CD4-positive, alpha-beta T cell (primary cell): ENCODE measurements around the gene CYP2J2. TPM values are rescaled to one million over a fixed set of nuclear protein-coding genes. Genes with fewer than 3 reads are reported as not detected.

Experiments
- ATAC-seq: fragments of 200-7000 bp; cut with Tn5 transposase; one replicate; pipeline ENCODE4 v1.10.0; 2022; ENCODE audit warnings: mild to moderate bottlenecking; ENCODE audit not compliant: poor library complexity
- CTCF ChIA-PET: fragments of 350-600 bp; sonication (Branson Sonifier 250); formaldehyde crosslinking; loops from one replicate; lab custom pipeline; 2021; ENCODE audit warnings: antibody characterized with exemption, inconsistent platforms; lab: Charles Lee
- POLR2A ChIA-PET: fragments of 350-600 bp; sonication (Branson Sonifier 250); formaldehyde crosslinking; loops from one replicate; lab custom pipeline; 2021; ENCODE audit warnings: antibody characterized with exemption, inconsistent platforms; lab: Charles Lee
- DNase-seq, 14 experiments: peaks; one replicate each; pipeline ENCODE4 v3.0.0-alpha.2; 2013 to 2020; ENCODE audit warnings: mixed read lengths in 2 of 14
- H3K27ac ChIP-seq, 2 donors: one replicate each; pipeline versions ENCODE4 v1.5.1 to v1.7.0; 2013; ENCODE audit warnings: low read length in 2 of 2, low read depth in 1 of 2, mild to moderate bottlenecking in 1 of 2
- H3K27me3 ChIP-seq, 2 experiments: 1 replicate in 1 of 2; 2 replicates in 1 of 2; pipeline versions ENCODE4 v1.6.1 to v1.7.0; 2013; ENCODE audit warnings: low read length in 2 of 2, control low read depth in 1 of 2, mild to moderate bottlenecking in 1 of 2, moderate library complexity in 1 of 2; ENCODE audit not compliant: insufficient read depth in 2 of 2, control insufficient read depth in 1 of 2
- H3K36me3 ChIP-seq: one replicate; pipeline ENCODE4 v1.6.1; 2013; ENCODE audit warnings: low read length, control low read depth; ENCODE audit not compliant: insufficient read depth
- H3K4me1 ChIP-seq: one replicate; pipeline ENCODE4 v1.6.1; 2013; ENCODE audit warnings: low read length, control low read depth; ENCODE audit not compliant: insufficient read depth
- H3K4me3 ChIP-seq: one replicate; pipeline ENCODE4 v1.5.1; 2013; ENCODE audit warnings: mild to moderate bottlenecking, low read length, moderate library complexity
- H3K9me3 ChIP-seq, 2 experiments: 1 replicate in 1 of 2; 2 replicates in 1 of 2; pipeline versions ENCODE4 v1.6.1 to v1.7.0; 2013; ENCODE audit warnings: low read length in 2 of 2, mild to moderate bottlenecking in 2 of 2, control low read depth in 1 of 2, moderate library complexity in 1 of 2; ENCODE audit not compliant: control insufficient read depth in 1 of 2, insufficient read depth in 1 of 2
- H3K27ac Mint-ChIP-seq: one replicate; pipeline ENCODE4 v1.8.0; 2020; ENCODE audit warnings: mixed read lengths
- H3K27me3 Mint-ChIP-seq: one replicate; pipeline ENCODE4 v1.8.0; 2021; ENCODE audit warnings: mixed read lengths
- H3K36me3 Mint-ChIP-seq: one replicate; pipeline ENCODE4 v1.8.0; 2021; ENCODE audit warnings: low read depth, mixed read lengths
- H3K4me1 Mint-ChIP-seq: one replicate; pipeline ENCODE4 v1.8.0; 2021; ENCODE audit warnings: low read depth, mixed read lengths
- H3K4me3 Mint-ChIP-seq: one replicate; pipeline ENCODE4 v1.8.0; 2020; ENCODE audit warnings: mild to moderate bottlenecking, mixed read lengths
- H3K9me3 Mint-ChIP-seq: one replicate; pipeline ENCODE4 v1.8.0; 2020; ENCODE audit warnings: mixed read lengths
- intact Hi-C, 2 experiments: fragments of 100-400 bp; cut with DNase I in 1 of 2; cut with micrococcal nuclease in 1 of 2; formaldehyde crosslinking; loops; one replicate each; pipeline versions ENCODE4 v1.15.1 to v1.9.0; 2023 to 2025; cut with DNase I, micrococcal nuclease
- total RNA-seq, 174 experiments: library from RNA in 2 of 174; stranded (reverse) in 2 of 174; gene quantifications; one replicate each; pipeline ENCODE4 v1.2.3 and lab custom pipeline; 2021 to 2026
- TF ChIP-seq, protein P1 (sequence below): fragments of 200-600 bp; IDR thresholded peaks from one replicate; pipeline ENCODE4 v1.8.0; 2022; ENCODE audit warnings: antibody characterized with exemption, mild to moderate bottlenecking

Gene CYP2J2
- total RNA-seq, 2 experiments from 2014 or later = 0.28 to 0.33 TPM

DNA sequence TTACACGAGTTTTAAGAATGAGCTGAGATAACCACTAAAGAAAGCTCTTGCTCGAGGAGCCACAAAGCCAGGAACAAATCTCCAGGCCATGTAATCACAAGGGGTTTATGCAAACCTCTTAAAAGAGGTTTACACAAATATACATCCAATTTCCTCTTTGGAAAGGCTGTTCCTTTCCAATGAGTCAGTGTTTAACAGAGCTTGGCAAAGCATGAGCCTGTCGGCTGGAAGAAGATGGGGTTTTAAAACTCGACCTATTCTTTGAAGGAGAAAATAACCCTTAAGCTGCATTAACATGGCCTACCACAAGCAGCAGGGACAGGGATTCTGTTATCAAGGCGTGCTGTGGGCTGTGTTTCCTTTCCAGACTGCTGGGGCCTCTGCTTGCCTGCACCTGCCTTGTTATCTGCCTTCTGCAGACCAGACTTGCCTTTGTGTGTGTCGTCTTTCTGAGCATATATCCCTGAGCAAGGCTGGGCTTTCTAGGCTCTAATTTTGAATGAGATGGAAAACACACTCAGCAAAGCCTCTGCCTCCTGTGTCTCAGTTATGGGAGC is 40.6 kb upstream of the CYP2J2 start:
- H3K9me3 Mint-ChIP-seq = no peaks in the 10 kb centered on the region
- TF ChIP-seq, protein P1, sequence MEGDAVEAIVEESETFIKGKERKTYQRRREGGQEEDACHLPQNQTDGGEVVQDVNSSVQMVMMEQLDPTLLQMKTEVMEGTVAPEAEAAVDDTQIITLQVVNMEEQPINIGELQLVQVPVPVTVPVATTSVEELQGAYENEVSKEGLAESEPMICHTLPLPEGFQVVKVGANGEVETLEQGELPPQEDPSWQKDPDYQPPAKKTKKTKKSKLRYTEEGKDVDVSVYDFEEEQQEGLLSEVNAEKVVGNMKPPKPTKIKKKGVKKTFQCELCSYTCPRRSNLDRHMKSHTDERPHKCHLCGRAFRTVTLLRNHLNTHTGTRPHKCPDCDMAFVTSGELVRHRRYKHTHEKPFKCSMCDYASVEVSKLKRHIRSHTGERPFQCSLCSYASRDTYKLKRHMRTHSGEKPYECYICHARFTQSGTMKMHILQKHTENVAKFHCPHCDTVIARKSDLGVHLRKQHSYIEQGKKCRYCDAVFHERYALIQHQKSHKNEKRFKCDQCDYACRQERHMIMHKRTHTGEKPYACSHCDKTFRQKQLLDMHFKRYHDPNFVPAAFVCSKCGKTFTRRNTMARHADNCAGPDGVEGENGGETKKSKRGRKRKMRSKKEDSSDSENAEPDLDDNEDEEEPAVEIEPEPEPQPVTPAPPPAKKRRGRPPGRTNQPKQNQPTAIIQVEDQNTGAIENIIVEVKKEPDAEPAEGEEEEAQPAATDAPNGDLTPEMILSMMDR = no peak
- no peak overlapping the region for H3K4me3 ChIP-seq
- POLR2A ChIA-PET = no interaction called here
- CTCF ChIA-PET = interaction anchor here (1.1 kb wide), 1 partner anchor 20 kb away, joined by 3 read pairs; no protein-coding TSS in a partner anchor
- H3K4me3 Mint-ChIP-seq = no peak overlapping the region
- H3K4me1 Mint-ChIP-seq = peaks cover 7% of the 10 kb centered on the region
- no peak overlapping the region for H3K27ac ChIP-seq
- H3K27me3 Mint-ChIP-seq = peaks cover 7% of the 10 kb centered on the region
- DNase-seq (no peak), ATAC-seq (no peak)
- H3K36me3 Mint-ChIP-seq = no peaks in the 10 kb centered on the region
- peaks cover 5% of the 10 kb centered on the region for H3K4me1 ChIP-seq
- no peaks in the 10 kb centered on the region for H3K36me3 ChIP-seq
- H3K9me3 ChIP-seq = no peaks in the 10 kb centered on the region
- intact Hi-C loops = no loop called here
- no peaks in the 10 kb centered on the region for H3K27me3 ChIP-seq
- no peak overlapping the region for H3K27ac Mint-ChIP-seq

GRCh38 chr1:59952065-59952464 is 25.5 kb upstream of the CYP2J2 start:
- no peaks in the 10 kb centered on the region for H3K9me3 Mint-ChIP-seq
- ChIA-PET POLR2A (no interaction called here), CTCF (no interaction called here)

GRCh38 chr1:59949648-59950047 is 23.1 kb upstream of the CYP2J2 start:
- TF ChIP-seq, protein P1 = no peak
- Histone ChIP-seq H3K9me3 (no peaks in the 10 kb centered on the region), H3K4me1 (no peaks in the 10 kb centered on the region), H3K27ac (no peak overlapping the region), H3K27me3 (no peaks in the 10 kb centered on the region), H3K4me3 (no peak overlapping the region), H3K36me3 (no peaks in the 10 kb centered on the region)
- Mint-ChIP-seq H3K36me3 (no peaks in the 10 kb centered on the region), H3K9me3 (no peaks in the 10 kb centered on the region), H3K4me1 (no peaks in the 10 kb centered on the region), H3K27me3 (no peaks in the 10 kb centered on the region), H3K27ac (no peak overlapping the region), H3K4me3 (no peak overlapping the region)
- CTCF ChIA-PET = interaction anchor here (0.6 kb wide), 1 partner anchor 1958 kb away, joined by 3 read pairs; no protein-coding TSS in a partner anchor
- intact Hi-C loops = loop anchor here (5.0 kb wide), 3 partner anchors 47 to 1212 kb away; no protein-coding TSS in a partner anchor
- ATAC-seq (no peak), DNase-seq (no peak)
- POLR2A ChIA-PET = no interaction called here

More at GRCh38 chr1:59952065-59952464, 25.5 kb upstream of the CYP2J2 start:
- Histone ChIP-seq H3K9me3 (no peaks in the 10 kb centered on the region), H3K36me3 (no peaks in the 10 kb centered on the region), H3K27ac (no peak overlapping the region), H3K4me3 (no peak overlapping the region), H3K27me3 (no peaks in the 10 kb centered on the region), H3K4me1 (no peaks in the 10 kb centered on the region)
- H3K27me3 Mint-ChIP-seq = no peaks in the 10 kb centered on the region
- no peak overlapping the region for H3K4me3 Mint-ChIP-seq
- H3K27ac Mint-ChIP-seq = no peak overlapping the region
- no peaks in the 10 kb centered on the region for H3K36me3 Mint-ChIP-seq
- H3K4me1 Mint-ChIP-seq = no peaks in the 10 kb centered on the region
- intact Hi-C loops = no loop called here
- DNase-seq = no peak
- TF ChIP-seq, protein P1 = no peak
- ATAC-seq = no peak
